ENCODE results near the gene ABCB8. TPM values are rescaled to one million over a fixed set of nuclear protein-coding genes. Genes with fewer than 3 reads are reported as not detected.
"Not testable (repeated sequence)": the region's sequence is repeated elsewhere in the genome, so short reads cannot be mapped to it uniquely, and the experiment has no call there.

ABCB8 gene
- total RNA-seq, 1 donor from 2014 or later, result 57.1 TPM

DNA sequence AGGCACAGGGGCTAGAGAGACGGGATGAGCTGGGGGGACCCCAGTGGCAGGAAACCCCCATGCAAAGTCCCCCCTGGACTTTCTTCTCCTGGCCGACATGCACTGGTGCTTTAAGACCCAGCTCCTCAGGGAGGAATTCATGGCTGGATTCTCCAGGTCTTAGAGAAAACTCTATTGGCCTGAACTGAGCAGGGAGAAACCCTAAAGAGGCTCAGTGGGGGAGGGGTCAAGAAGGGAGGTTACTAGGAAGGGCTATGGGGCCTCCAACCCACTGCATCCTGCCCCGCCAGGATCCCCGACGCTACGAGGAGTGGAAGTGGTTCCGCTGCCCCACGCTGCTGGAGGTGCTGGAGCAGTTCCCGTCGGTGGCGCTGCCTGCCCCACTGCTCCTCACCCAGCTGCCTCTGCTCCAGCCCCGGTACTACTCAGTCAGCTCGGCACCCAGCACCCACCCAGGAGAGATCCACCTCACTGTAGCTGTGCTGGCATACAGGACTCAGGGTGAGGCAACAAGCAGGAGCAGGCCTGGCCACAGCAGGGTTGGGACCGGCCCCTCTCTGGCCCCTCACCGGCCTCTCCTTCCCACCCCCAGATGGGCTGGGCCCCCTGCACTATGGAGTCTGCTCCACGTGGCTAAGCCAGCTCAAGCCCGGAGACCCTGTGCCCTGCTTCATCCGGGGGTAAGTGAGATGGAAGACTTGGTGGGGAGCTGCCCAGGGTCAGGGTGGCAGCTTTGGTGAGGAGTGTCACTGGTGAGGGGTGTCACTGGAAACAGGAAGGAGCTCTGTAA is 17.7 kb upstream of the ABCB8 start:
- Mint-ChIP-seq H3K27ac (ENCODE audit: unreplicated experiment) (no peak overlapping the region), H3K4me1 (ENCODE audit: low read depth, unreplicated experiment) (peaks cover 11% of the 10 kb centered on the region), H3K9me3 (ENCODE audit: unreplicated experiment) (peaks cover 13% of the 10 kb centered on the region), H3K36me3 (ENCODE audit: unreplicated experiment) (no peaks in the 10 kb centered on the region), H3K27me3 (ENCODE audit: unreplicated experiment) (peaks cover 13% of the 10 kb centered on the region), H3K4me3 (ENCODE audit: unreplicated experiment) (no peak overlapping the region)
- no peak for DNase-seq
- TF ChIP-seq, protein P1, sequence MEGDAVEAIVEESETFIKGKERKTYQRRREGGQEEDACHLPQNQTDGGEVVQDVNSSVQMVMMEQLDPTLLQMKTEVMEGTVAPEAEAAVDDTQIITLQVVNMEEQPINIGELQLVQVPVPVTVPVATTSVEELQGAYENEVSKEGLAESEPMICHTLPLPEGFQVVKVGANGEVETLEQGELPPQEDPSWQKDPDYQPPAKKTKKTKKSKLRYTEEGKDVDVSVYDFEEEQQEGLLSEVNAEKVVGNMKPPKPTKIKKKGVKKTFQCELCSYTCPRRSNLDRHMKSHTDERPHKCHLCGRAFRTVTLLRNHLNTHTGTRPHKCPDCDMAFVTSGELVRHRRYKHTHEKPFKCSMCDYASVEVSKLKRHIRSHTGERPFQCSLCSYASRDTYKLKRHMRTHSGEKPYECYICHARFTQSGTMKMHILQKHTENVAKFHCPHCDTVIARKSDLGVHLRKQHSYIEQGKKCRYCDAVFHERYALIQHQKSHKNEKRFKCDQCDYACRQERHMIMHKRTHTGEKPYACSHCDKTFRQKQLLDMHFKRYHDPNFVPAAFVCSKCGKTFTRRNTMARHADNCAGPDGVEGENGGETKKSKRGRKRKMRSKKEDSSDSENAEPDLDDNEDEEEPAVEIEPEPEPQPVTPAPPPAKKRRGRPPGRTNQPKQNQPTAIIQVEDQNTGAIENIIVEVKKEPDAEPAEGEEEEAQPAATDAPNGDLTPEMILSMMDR (IDR thresholded peaks at IDR 0.05; ENCODE audit: partially characterized antibody, unreplicated experiment), result no peak

- Mint-ChIP-seq H3K4me1 (ENCODE audit: low read depth, unreplicated experiment) (peaks cover 10% of the 10 kb centered on the region), H3K36me3 (ENCODE audit: unreplicated experiment) (no peaks in the 10 kb centered on the region), H3K4me3 (ENCODE audit: unreplicated experiment) (no peak overlapping the region), H3K9me3 (ENCODE audit: unreplicated experiment) (peaks cover 11% of the 10 kb centered on the region), H3K27me3 (ENCODE audit: unreplicated experiment) (peaks cover 13% of the 10 kb centered on the region), H3K27ac (ENCODE audit: unreplicated experiment) (no peak overlapping the region)
- DNase-seq, result no peak
- TF ChIP-seq, protein P1 (IDR thresholded peaks at IDR 0.05; ENCODE audit: partially characterized antibody, unreplicated experiment), result no peak
Observed at GRCh38 chr7:151011097-151011409, 17.2 kb upstream of the ABCB8 start.

- not testable (repeated sequence) for H3K4me3 Mint-ChIP-seq (ENCODE audit: unreplicated experiment); H3K4me1 Mint-ChIP-seq (ENCODE audit: low read depth, unreplicated experiment); H3K27ac Mint-ChIP-seq (ENCODE audit: unreplicated experiment); DNase-seq; H3K36me3 Mint-ChIP-seq (ENCODE audit: unreplicated experiment); H3K9me3 Mint-ChIP-seq (ENCODE audit: unreplicated experiment)
- H3K27me3 Mint-ChIP-seq (ENCODE audit: unreplicated experiment), result peaks cover 13% of the 10 kb centered on the region
Observed at GRCh38 chr7:151011616-151012015, 16.6 kb upstream of the ABCB8 start.

DNA sequence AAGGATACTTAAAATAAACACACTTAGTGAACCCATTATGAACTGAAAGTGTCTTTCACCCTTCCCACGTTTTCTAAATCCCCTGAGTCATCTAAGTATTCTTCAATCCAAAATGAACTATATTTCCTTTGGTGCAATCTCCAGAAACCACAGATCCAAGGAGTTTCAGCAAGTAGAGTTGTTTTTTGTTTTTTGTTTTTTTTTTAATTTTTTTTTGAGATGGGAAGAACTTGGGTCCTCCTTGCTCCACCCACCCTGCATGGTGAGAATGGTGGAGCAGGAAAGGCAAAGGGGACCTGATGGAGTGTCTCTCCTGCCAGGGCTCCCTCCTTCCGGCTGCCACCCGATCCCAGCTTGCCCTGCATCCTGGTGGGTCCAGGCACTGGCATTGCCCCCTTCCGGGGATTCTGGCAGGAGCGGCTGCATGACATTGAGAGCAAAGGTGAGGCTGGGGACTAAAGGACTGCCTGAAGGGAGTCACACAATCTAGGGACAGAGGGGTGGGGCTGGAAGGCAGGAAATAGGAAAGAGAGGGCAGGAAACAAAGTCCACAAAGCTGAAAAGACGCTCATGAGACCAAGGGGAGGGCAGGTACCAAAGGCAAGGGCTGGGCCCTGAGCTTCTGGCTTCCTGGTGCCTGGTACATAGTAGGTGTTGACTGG is 16.1 kb upstream of the ABCB8 start:
- Mint-ChIP-seq H3K9me3 (ENCODE audit: unreplicated experiment) (peaks cover 8% of the 10 kb centered on the region), H3K4me3 (ENCODE audit: unreplicated experiment) (peak overlapping the region; percentile 55), H3K27me3 (ENCODE audit: unreplicated experiment) (peaks cover 13% of the 10 kb centered on the region), H3K4me1 (ENCODE audit: low read depth, unreplicated experiment) (peaks cover 9% of the 10 kb centered on the region), H3K36me3 (ENCODE audit: unreplicated experiment) (no peaks in the 10 kb centered on the region), H3K27ac (ENCODE audit: unreplicated experiment) (no peak overlapping the region)
- TF ChIP-seq, protein P1 (IDR thresholded peaks at IDR 0.05; ENCODE audit: partially characterized antibody, unreplicated experiment), result no peak
- DNase-seq, result no peak

DNA sequence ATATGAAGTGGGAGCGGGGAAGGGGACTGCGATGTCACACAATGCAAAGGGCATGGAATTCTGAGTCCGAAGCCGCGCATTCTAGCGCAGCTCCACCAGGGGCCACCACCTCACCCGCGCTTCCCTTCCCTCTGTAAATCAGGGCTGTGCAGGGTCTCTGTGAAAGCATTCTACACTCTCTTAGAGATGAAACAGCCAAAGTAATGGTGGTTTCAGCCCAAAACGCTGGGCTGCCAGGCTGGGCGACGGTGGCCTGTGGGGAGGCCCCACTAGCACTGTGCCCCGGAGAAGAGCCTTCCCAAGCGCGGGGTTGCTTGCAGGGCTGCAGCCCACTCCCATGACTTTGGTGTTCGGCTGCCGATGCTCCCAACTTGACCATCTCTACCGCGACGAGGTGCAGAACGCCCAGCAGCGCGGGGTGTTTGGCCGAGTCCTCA is 15.3 kb upstream of the ABCB8 start:
- peaks cover 18% of the 10 kb centered on the region for H3K27me3 Mint-ChIP-seq (ENCODE audit: unreplicated experiment)
- DNase-seq, result peak; percentile 76
- no peak overlapping the region for H3K27ac Mint-ChIP-seq (ENCODE audit: unreplicated experiment)
- TF ChIP-seq, protein P1 (IDR thresholded peaks at IDR 0.05; ENCODE audit: partially characterized antibody, unreplicated experiment), result peak; percentile 22
- peak overlapping the region; percentile 7 for H3K4me3 Mint-ChIP-seq (ENCODE audit: unreplicated experiment)
- peaks cover 15% of the 10 kb centered on the region for H3K4me1 Mint-ChIP-seq (ENCODE audit: low read depth, unreplicated experiment)
- no peaks in the 10 kb centered on the region for H3K36me3 Mint-ChIP-seq (ENCODE audit: unreplicated experiment)
- peaks cover 13% of the 10 kb centered on the region for H3K9me3 Mint-ChIP-seq (ENCODE audit: unreplicated experiment)

Measured in glutamatergic neuron (in vitro differentiated cells).